Heart left ventricle (tissue), 16 donors: ENCODE results near the gene RBBP4. TPM values are rescaled to one million over a fixed set of nuclear protein-coding genes. Genes with fewer than 3 reads are reported as not detected.

ENCODE experiments used
- ATAC-seq, 4 donors: fragments of 200-7000 bp; cut with Tn5 transposase; one replicate each; pipeline ENCODE4 v1.9.1; 2020 to 2022; ENCODE audit warnings: moderate library complexity in 4 of 4, mild to moderate bottlenecking in 3 of 4, moderate number of reproducible peaks in 1 of 4
- DNase-seq, 5 donors: peaks; one replicate each; pipeline ENCODE4 v3.0.0-alpha.2; 2020
- H3K27ac ChIP-seq, 12 donors: fragments of 200-600 bp; sonication (generic) in 4 of 12; one replicate each; pipeline versions ENCODE4 v1.5.0 to v1.8.0; 2016 to 2022; ENCODE audit warnings: mild to moderate bottlenecking in 2 of 12
- H3K27me3 ChIP-seq, 9 donors: fragments of 200-600 bp; sonication (generic) in 2 of 9; one replicate each; pipeline versions ENCODE4 v1.5.1 to v1.8.0; 2016 to 2022; ENCODE audit warnings: mild to moderate bottlenecking in 3 of 9
- H3K36me3 ChIP-seq, 9 donors: fragments of 200-600 bp; sonication (generic) in 2 of 9; one replicate each; pipeline versions ENCODE4 v1.5.0 to v1.8.0; 2018 to 2022; ENCODE audit warnings: mild to moderate bottlenecking in 2 of 9
- H3K4me1 ChIP-seq, 12 donors: fragments of 200-600 bp; sonication (generic) in 4 of 12; one replicate each; pipeline versions ENCODE4 v1.5.0 to v1.8.0; 2016 to 2022; ENCODE audit warnings: mild to moderate bottlenecking in 3 of 12
- H3K4me3 ChIP-seq, 12 donors: fragments of 200-600 bp; sonication (generic) in 4 of 12; one replicate each; pipeline versions ENCODE4 v1.5.0 to v1.8.0; 2017 to 2022; ENCODE audit warnings: mild to moderate bottlenecking in 9 of 12, moderate library complexity in 4 of 12
- H3K9me3 ChIP-seq, 12 donors: fragments of 200-600 bp; sonication (generic) in 4 of 12; one replicate each; pipeline versions ENCODE4 v1.5.0 to v1.8.0; 2016 to 2022; ENCODE audit warnings: mild to moderate bottlenecking in 1 of 12
- POLR2A ChIP-seq, 2 donors: fragments of 450-650 bp; IDR thresholded peaks; one replicate each; pipeline ENCODE4 v1.6.1; 2017; ENCODE audit warnings: antibody characterized with exemption in 2 of 2, mild to moderate bottlenecking in 2 of 2, moderate library complexity in 2 of 2
- WGBS, 4 donors: extraction: QIAGEN DNeasy Blood & Tissue Kit in 2 of 4; methylation state at CpG; one replicate each; pipeline versions ENCODE4 v1.1.5 to v1.1.7; 2013 to 2018; 5-methylcytosine and 5-hydroxymethylcytosine counted together
- intact Hi-C, 10 donors: fragments of 100-400 bp; cut with DNase I; formaldehyde crosslinking; loops; one replicate each; pipeline versions ENCODE4 v1.11.1 to v1.14.2; 2022
- polyA plus RNA-seq, 2 donors: library from polyadenylated mRNA; stranded (reverse); fragments of 200-250 nt; gene quantifications; one replicate each; pipeline ENCODE4 v1.2.3, GENCODE V29; 2013
- total RNA-seq, 9 donors: library from RNA; depleted of rRNA in 2 of 9; stranded (reverse); fragments of >200 nt in 2 of 9; fragmentation: NEBNext Ultra II Directional in 3 of 9; extraction: Animal tissue kit (Norgen Biotek cat#: 25700) in 3 of 9; gene quantifications; one replicate each; pipeline versions ENCODE4 v1.1.0 to v1.2.4, GENCODE V29; 2016 to 2023
- TF ChIP-seq, protein P1 (sequence below), 12 donors: fragments of 200-600 bp; sonication (generic) in 4 of 12; IDR thresholded peaks; one replicate each; pipeline versions ENCODE4 v1.5.0 to v1.8.0; 2018 to 2022; ENCODE audit warnings: antibody characterized with exemption in 12 of 12, mild to moderate bottlenecking in 5 of 12
- donor health status: ischemic (EF 13 %, LVEDD 7.1; RV severe dilation, severe dysfunction).
- donor health status: healthy with polysubstance abuse.
- donor health status: DM: no; HTN: yes; CAD: no.
- donor health status: DM: no; HTN: no; CAD: no.
- donor health status: ischemic (EF 25% LVEDD 6.9; RV normal size, moderate dysfunction).
- donor health status: ischemic (EF 25% LVEDD 5.7; RV mildly dilated, moderate dysfunction).
- donor health status: healthy.
- donor health status: DM: yes; HTN: yes; CAD: no.
- donor health status: ischemic (EF 35%, LVEDD 5.7; RV mildly dilated, moderate dysfunction).
- donor health status: nonischemic (EF 11% LVEDD 7.7; RV severe dilation, severe dysfunction).
- donor health status: DM: yes; HTN: yes; CAD: no.
- donor health status: PGD.
- donor health status: ischemic (EF 29% LVEDD 5.4; RV normal size, mild dysfunction).
- donor health status: nonischemic (EF 23%, LVEDD 6.1; RV moderate dilation, normal function).

RBBP4 gene
- total and polyA plus RNA-seq, 11 donors, result 23.4 to 141 (median 93.2) TPM

GRCh38 chr1:32702599-32703478 lies 51.8 kb downstream of the RBBP4 start, which contains the start of gene SYNC:
Gene SYNC, minus strand, starts transcription at chr1:32702770. Its CDS starts 110 bp downstream, at chr1:32702660.
- DNase-seq, result peak; percentile 64 to 83 (median 71)
- Histone ChIP-seq H3K27ac (peak within 1 kb of the TSS; percentile 72 to 94 (median 88)), H3K36me3 (no peaks in the 10 kb centered on the region), H3K4me1 (peaks cover 0 to 35% (median 22%) of the 10 kb centered on the region in 12 donors), H3K4me3 (peak within 1 kb of the TSS; percentile 52 to 90 (median 70)), H3K9me3 (no peaks in the 10 kb centered on the region), H3K27me3 (peaks cover 0 to 8% (median 0%) of the 10 kb centered on the region in 9 donors)
- intact Hi-C loops, result loop anchor here in 1 of 10 donors (10.0 kb wide), 1 partner anchor 162 kb away; no protein-coding TSS in a partner anchor
- 1% methylated on average over 41 to 70 of the region's 70 CpGs for WGBS, 4 donors
- peak; percentile 63 to 80 (median 73) for ATAC-seq
- TF ChIP-seq, protein P1, sequence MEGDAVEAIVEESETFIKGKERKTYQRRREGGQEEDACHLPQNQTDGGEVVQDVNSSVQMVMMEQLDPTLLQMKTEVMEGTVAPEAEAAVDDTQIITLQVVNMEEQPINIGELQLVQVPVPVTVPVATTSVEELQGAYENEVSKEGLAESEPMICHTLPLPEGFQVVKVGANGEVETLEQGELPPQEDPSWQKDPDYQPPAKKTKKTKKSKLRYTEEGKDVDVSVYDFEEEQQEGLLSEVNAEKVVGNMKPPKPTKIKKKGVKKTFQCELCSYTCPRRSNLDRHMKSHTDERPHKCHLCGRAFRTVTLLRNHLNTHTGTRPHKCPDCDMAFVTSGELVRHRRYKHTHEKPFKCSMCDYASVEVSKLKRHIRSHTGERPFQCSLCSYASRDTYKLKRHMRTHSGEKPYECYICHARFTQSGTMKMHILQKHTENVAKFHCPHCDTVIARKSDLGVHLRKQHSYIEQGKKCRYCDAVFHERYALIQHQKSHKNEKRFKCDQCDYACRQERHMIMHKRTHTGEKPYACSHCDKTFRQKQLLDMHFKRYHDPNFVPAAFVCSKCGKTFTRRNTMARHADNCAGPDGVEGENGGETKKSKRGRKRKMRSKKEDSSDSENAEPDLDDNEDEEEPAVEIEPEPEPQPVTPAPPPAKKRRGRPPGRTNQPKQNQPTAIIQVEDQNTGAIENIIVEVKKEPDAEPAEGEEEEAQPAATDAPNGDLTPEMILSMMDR (IDR thresholded peaks at IDR 0.05), result no peak
- peak in 1 of 2 donors; percentile 46 for TF ChIP-seq POLR2A (IDR thresholded peaks at IDR 0.05)

DNA sequence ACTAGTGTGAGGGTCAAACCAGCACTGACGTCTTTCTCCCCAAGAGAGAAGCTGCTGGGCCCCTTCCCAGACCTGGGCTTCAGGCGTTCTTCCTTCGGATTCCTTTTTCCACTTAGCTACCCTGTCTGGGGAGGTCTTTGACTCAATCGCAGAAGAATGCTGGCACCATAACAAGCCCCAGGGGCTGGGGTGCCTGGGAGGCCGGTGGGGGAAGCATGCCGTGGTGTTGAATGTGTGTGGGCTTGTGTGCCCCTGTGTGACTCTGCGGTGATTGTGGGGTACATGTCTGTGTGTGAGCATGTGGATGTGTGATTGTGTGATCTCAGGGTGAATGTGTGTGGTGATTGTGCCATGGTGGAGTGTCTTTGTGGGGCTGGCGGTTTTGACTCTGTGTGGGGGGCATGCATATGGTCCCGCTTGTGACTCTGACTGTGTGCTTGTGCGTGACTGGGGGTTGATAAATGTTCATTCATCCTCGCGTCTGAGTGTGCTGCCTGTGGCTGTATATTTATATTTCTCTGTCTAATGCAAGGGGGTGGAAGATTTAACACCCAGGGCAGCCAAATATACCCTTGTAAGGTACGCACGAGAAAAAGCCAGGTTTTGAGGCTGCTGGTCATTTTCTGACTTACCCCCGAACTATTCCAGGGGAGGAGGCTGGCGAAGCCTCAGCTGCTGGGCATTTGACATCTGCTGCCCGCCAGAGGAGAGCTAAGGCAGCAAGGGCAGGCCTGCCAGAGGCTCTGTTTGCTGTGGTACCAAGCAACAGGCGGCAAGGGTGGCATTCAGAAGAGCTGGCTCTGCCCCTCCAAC lies 52.7 kb downstream of the RBBP4 start:
- Histone ChIP-seq H3K27ac (peak overlapping the region; percentile 72 to 94 (median 88)), H3K9me3 (no peaks in the 10 kb centered on the region), H3K4me3 (peak overlapping the region in 11 of 12 donors; percentile 52 to 90 (median 70)), H3K27me3 (peaks cover 0 to 8% (median 0%) of the 10 kb centered on the region in 9 donors), H3K36me3 (no peaks in the 10 kb centered on the region), H3K4me1 (peaks cover 0 to 35% (median 22%) of the 10 kb centered on the region in 12 donors)
- no peak for TF ChIP-seq POLR2A (IDR thresholded peaks at IDR 0.05)
- TF ChIP-seq, protein P1 (IDR thresholded peaks at IDR 0.05), result no peak
- WGBS, 4 donors, result 48 to 58% (median 51%) methylated on average over 18 of the region's 18 CpGs
- DNase-seq (peak in 4 of 5 donors; percentile 30 to 73 (median 58)), ATAC-seq (peak; percentile 35 to 71 (median 56))
- intact Hi-C loops, result loop anchor here in 1 of 10 donors (10.0 kb wide), 1 partner anchor 161 kb away; no protein-coding TSS in a partner anchor

DNA sequence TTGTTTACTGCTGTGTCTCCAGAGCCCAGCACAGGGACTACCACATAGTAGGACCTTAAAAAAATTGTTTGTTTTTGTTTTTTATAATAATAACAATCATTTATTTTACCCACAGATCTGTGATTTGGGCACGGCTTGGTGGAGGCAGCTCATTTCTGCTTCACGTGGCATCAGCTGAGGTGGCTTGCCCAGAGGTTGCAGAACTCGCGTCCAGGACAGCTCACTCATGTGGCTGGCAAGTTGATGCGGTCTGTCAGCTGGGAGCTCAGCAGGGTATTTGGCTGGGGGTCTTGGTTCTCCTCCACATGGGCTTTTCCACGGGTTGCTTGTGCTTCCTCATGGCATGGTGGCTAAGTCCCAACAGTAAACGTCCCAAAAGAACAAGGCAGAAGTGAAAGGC lies 54.5 kb downstream of the RBBP4 start:
- H3K9me3 ChIP-seq, result no peaks in the 10 kb centered on the region
- no peak overlapping the region for H3K4me3 ChIP-seq
- ATAC-seq, result no peak
- no peaks in the 10 kb centered on the region for H3K36me3 ChIP-seq
- peak in 1 of 5 donors; percentile 20 for DNase-seq
- WGBS, 4 donors, result 90 to 95% (median 93%) methylated on average over 7 of the region's 7 CpGs
- peak overlapping the region in 1 of 12 donors; percentile 19 for H3K27ac ChIP-seq
- peaks cover 0 to 35% (median 22%) of the 10 kb centered on the region in 12 donors for H3K4me1 ChIP-seq
- peaks cover 0 to 8% (median 0%) of the 10 kb centered on the region in 9 donors for H3K27me3 ChIP-seq
- intact Hi-C loops, result loop anchor here in 1 of 10 donors (10.0 kb wide), 1 partner anchor 159 kb away; no protein-coding TSS in a partner anchor
- TF ChIP-seq, protein P1 (IDR thresholded peaks at IDR 0.05), result no peak
- TF ChIP-seq POLR2A (IDR thresholded peaks at IDR 0.05), result no peak
